Calu3 (cell line): ENCODE data around the gene GSG1. TPM values are rescaled to one million over a fixed set of nuclear protein-coding genes. Genes with fewer than 3 reads are reported as not detected.
"Not testable (repeated sequence)": the region's sequence is repeated elsewhere in the genome, so short reads cannot be mapped to it uniquely, and the experiment has no call there.

Experiments used
- BruUV-seq: library from RNA; stranded (reverse); fragments of 400-500 nt; replicated peaks from 2 replicates; lab custom pipeline; 2021; lab: Mats Ljungman, UMichigan
- CTCF ChIA-PET: fragments of 300-600 bp; sonication (Branson Sonifier 250); formaldehyde crosslinking; loops from one replicate; lab custom pipeline; 2022; ENCODE audit warnings: antibody characterized with exemption; lab: Charles Lee
- DNase-seq: peaks from one replicate; pipeline ENCODE4 v3.0.0; 2022
- H3K27ac Mint-ChIP-seq: one replicate; pipeline ENCODE4 v1.8.0; 2022; ENCODE audit warnings: mixed read lengths; ENCODE audit not compliant: unreplicated experiment
- H3K27me3 Mint-ChIP-seq: one replicate; pipeline ENCODE4 v1.8.0; 2022; ENCODE audit warnings: mixed read lengths; ENCODE audit not compliant: unreplicated experiment
- H3K36me3 Mint-ChIP-seq: one replicate; pipeline ENCODE4 v1.8.0; 2022; ENCODE audit warnings: mild to moderate bottlenecking, moderate library complexity, mixed read lengths; ENCODE audit not compliant: insufficient read depth, unreplicated experiment
- H3K4me1 Mint-ChIP-seq: one replicate; pipeline ENCODE4 v1.8.0; 2022; ENCODE audit warnings: mild to moderate bottlenecking, low read depth, mixed read lengths; ENCODE audit not compliant: unreplicated experiment
- H3K4me3 Mint-ChIP-seq: one replicate; pipeline ENCODE4 v1.8.0; 2022; ENCODE audit warnings: mild to moderate bottlenecking, low read depth, moderate library complexity, mixed read lengths; ENCODE audit not compliant: unreplicated experiment
- H3K9me3 Mint-ChIP-seq: one replicate; pipeline ENCODE4 v1.8.0; 2022; ENCODE audit warnings: low read depth, mixed read lengths; ENCODE audit not compliant: unreplicated experiment
- CTCF ChIP-seq: fragments of 200-600 bp; IDR thresholded peaks from one replicate; pipeline ENCODE4 v1.8.0; 2022; ENCODE audit warnings: antibody characterized with exemption; ENCODE audit not compliant: unreplicated experiment
- intact Hi-C: fragments of 100-400 bp; cut with micrococcal nuclease; formaldehyde crosslinking; loops from one replicate; pipeline ENCODE4 v1.10.0; 2022; ENCODE audit not compliant: unreplicated experiment
- total RNA-seq: library from RNA; stranded (reverse); gene quantifications from 2 replicates; pipeline ENCODE4 v1.2.3, GENCODE V29; 2022

The GSG1 gene
- total RNA-seq, 1 experiment from 2014 or later, result not detected

- no peak for TF ChIP-seq CTCF
- CTCF ChIA-PET, result no interaction called here
- H3K27ac Mint-ChIP-seq, result no peak overlapping the region
- no peak overlapping the region for H3K4me3 Mint-ChIP-seq
- no peaks in the 10 kb centered on the region for H3K36me3 Mint-ChIP-seq
- no peak for DNase-seq
- BruUV-seq, result no TSS peak
- intact Hi-C loops, result no loop called here
- peaks cover 26% of the 10 kb centered on the region for H3K27me3 Mint-ChIP-seq
- no peaks in the 10 kb centered on the region for H3K9me3 Mint-ChIP-seq
- peaks cover 11% of the 10 kb centered on the region for H3K4me1 Mint-ChIP-seq
Measured at GRCh38 chr12:13087766-13088165, 15.7 kb downstream of the GSG1 start.

GRCh38 chr12:13085968-13086686 lies 17.3 kb downstream of the GSG1 start:
- intact Hi-C loops, result no loop called here
- H3K4me1 Mint-ChIP-seq, result peaks cover 11% of the 10 kb centered on the region
- peaks cover 34% of the 10 kb centered on the region for H3K27me3 Mint-ChIP-seq
- CTCF ChIA-PET, result no interaction called here
- no peak for DNase-seq
- H3K4me3 Mint-ChIP-seq, result no peak overlapping the region
- H3K27ac Mint-ChIP-seq, result no peak overlapping the region
- no TSS peak for BruUV-seq
- no peak for TF ChIP-seq CTCF
- no peaks in the 10 kb centered on the region for H3K36me3 Mint-ChIP-seq
- H3K9me3 Mint-ChIP-seq, result no peaks in the 10 kb centered on the region

- Mint-ChIP-seq H3K36me3 (no peaks in the 10 kb centered on the region), H3K9me3 (no peaks in the 10 kb centered on the region), H3K4me3 (no peak overlapping the region), H3K27ac (no peak overlapping the region), H3K4me1 (peaks cover 11% of the 10 kb centered on the region), H3K27me3 (peaks cover 38% of the 10 kb centered on the region)
- CTCF ChIA-PET, result no interaction called here
- intact Hi-C loops, result no loop called here
- TF ChIP-seq CTCF, result no peak
- BruUV-seq, result no TSS peak
- no peak for DNase-seq
Measured at GRCh38 chr12:13084898-13085640, 18.4 kb downstream of the GSG1 start.

DNA sequence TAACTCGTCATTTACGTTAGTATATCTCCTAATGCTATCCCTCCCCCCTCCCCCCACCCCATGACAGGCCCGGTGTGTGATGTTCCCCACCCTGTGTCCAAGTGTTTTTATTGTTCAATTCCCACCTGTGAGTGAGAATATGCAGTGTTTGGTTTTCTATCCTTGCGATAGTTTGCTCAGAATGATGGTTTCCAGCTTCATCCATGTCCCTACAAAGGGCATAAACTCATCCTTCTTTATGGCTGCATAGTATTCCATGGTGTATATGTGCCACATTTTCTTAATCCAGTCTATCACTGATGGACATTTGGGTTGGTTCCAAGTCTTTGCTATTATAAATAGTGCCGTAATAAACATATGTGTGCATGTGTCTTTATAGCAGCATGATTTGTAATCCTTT lies 19.8 kb downstream of the GSG1 start:
- H3K4me3 Mint-ChIP-seq, H3K36me3 Mint-ChIP-seq, BruUV-seq, H3K27ac Mint-ChIP-seq, intact Hi-C loops, CTCF ChIA-PET, H3K9me3 Mint-ChIP-seq, DNase-seq: not testable (repeated sequence)
- Mint-ChIP-seq H3K27me3 (peaks cover 34% of the 10 kb centered on the region), H3K4me1 (peaks cover 11% of the 10 kb centered on the region)
